Fibroblast of peridontal ligament (primary cell): Measurements from ENCODE around the gene ZCCHC7.
A peak's percentile ranks its signal among the peaks of the same experiment; 100 is the strongest.
"Not testable (repeated sequence)": the region's sequence is repeated elsewhere in the genome, so short reads cannot be mapped to it uniquely, and the experiment has no call there.

Experiments
- DNase-seq: peaks from one replicate; pipeline ENCODE4 v3.0.0-alpha.2; 2010; ENCODE audit errors: extremely low read depth

Gene ZCCHC7

GRCh38 chr9:37251452-37251851 is 131.1 kb downstream of the ZCCHC7 start:
- DNase-seq, result no peak

- DNase-seq, result no peak
Observed at GRCh38 chr9:37253377-37253937, 133.1 kb downstream of the ZCCHC7 start.

DNA sequence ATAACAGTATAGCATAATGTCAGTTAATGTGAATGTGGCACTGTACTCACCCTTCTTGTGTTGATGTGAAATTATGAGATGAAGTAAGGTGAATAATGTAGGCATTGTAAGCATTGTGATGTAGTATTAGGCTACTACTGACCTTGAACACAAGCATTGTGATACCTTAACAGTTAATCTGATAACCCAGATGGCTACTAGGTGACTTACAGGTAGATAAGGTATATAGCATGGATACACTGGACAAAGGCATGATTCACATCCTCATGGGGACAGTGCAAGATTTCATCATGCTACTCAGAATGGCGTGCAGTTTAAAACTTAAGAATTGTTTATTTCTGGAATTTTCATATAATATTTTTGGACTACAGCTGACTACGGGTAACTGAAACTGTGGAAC is 134.8 kb downstream of the ZCCHC7 start:
- DNase-seq, result no peak

- DNase-seq, result no peak
Observed at GRCh38 chr9:37255944-37256862, 135.8 kb downstream of the ZCCHC7 start.

GRCh38 chr9:37259951-37260350 is 139.6 kb downstream of the ZCCHC7 start:
- DNase-seq, result no peak

- peak; percentile 47 for DNase-seq
Observed at GRCh38 chr9:37262410-37262809, 142.0 kb downstream of the ZCCHC7 start.

- DNase-seq, result no peak
Observed at GRCh38 chr9:37264539-37264938, 144.2 kb downstream of the ZCCHC7 start.

DNA sequence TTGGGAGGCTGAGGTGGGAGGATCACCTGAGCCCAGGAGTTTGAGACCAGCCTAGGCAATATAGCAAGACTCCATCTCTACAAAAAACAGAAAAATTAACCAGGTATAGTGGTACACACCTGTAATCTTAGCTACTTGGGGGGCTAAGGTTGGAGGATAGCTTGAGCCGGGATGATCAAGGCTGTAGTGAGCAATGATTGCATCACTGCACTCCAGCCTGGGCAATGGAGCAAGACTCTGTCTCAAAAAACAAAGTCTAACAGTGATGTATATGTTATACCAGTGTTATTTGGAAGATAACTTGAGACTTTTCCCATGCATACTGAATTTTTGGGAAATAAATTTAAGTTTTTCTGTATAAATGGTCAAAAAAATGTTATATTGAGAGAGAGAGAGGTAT is 146.3 kb downstream of the ZCCHC7 start:
- no peak for DNase-seq

DNA sequence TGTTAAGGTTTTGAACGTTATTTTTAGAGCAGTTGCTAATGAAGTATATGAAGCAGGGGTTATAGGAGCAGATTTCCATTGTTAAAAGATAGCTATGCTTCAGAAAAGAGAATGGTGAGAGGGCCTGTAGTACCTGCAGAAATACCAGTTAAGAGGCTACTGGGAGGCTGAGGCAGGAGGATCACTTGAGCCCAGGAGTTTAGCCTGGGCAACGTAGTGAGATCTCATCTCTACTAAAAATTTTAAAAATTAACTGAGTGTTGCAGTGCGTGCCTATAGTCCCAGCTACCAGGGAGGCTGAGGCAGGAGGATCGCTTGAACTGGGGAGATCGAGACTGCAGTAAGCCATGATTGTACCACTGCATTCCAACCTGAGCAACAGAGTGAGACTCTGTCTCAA is 148.8 kb downstream of the ZCCHC7 start:
- no peak for DNase-seq

DNA sequence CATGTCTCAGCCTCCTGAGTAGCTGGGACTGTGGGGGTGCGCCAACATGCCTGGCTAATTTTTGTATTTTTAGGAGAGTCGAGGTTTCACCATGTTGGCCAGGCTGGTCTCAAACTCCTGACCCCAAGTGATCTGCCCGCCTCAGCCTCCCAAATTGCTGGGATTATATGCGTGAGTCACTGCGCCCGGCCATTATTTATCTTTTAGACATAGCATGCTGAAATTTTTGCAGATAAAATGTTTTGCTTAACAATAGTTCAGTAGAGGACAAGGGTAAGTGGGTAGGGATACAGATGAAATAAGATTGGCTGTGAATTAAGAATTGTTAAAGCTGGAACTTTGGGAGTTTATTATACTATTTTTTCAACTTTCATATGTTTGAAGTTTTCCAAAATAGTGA is 151.3 kb downstream of the ZCCHC7 start:
- DNase-seq, result no peak

DNA sequence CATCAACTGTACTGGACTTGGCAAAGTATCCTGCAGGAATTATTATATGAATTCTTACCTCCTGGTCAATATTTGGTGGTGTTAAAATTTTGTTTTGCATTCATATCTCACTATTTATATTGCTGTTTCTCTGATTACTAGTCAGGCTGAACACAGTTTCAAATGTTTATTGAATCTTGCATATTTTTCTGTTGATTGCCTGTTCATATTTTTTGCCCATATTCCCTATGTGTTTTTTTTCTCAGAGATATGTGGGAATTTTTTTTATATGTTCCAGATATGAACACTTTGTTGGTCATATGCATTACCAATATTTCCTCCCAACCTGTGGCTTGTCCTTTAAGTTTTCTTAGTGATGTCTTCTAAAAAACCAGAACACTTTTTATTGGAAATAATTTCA is 153.2 kb downstream of the ZCCHC7 start:
- DNase-seq, result no peak

- DNase-seq, result no peak
Observed at GRCh38 chr9:37281541-37281940, 161.2 kb downstream of the ZCCHC7 start.

DNA sequence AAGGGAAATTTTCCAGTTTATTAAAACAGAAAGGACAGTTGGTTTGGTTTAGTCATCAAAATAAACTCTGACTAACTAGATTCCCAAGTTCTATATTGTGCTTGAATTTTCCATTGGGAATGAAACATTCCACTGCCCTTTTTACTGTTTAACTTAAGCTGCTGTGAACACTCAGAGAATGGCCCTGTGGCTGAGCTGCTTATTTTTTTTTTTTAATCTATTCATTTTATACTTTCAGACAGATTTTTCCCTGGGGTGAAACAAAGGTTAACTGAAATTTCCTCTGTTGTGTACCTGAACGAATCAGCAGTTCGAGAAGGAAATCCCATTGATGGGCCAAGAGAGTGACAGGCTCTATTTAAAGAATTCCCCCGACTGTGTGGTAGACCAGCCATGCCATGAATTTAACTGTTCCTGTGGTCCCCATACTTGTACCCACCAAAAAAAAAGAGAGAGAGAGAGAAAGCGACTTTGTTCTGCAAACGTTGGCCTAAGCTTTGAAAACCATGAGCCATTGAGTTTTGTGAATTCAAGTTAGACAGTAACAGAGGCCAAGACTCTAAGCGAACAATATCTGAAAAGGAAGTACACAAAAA is 163.5 kb downstream of the ZCCHC7 start:
- DNase-seq, result peak; percentile 84

DNA sequence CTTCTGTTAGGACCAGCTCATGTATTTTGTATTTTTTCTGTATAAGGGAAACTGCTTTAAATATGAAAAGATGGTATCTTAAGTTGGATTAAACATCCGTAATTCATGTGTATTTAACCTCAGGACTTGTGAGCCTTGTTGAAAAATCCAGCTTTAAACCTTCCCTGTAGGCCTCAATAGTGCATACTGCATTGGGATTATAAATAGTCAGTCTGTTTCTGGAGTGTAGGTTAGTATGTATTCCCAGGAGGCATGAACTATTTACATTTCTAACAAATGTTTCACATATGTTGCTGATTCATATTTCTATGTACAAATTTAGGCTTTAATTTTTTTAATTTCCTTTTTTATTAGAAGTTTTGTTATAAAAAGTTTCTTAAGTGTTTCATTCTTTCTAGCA is 164.3 kb downstream of the ZCCHC7 start:
- DNase-seq, result peak; percentile 64

DNA sequence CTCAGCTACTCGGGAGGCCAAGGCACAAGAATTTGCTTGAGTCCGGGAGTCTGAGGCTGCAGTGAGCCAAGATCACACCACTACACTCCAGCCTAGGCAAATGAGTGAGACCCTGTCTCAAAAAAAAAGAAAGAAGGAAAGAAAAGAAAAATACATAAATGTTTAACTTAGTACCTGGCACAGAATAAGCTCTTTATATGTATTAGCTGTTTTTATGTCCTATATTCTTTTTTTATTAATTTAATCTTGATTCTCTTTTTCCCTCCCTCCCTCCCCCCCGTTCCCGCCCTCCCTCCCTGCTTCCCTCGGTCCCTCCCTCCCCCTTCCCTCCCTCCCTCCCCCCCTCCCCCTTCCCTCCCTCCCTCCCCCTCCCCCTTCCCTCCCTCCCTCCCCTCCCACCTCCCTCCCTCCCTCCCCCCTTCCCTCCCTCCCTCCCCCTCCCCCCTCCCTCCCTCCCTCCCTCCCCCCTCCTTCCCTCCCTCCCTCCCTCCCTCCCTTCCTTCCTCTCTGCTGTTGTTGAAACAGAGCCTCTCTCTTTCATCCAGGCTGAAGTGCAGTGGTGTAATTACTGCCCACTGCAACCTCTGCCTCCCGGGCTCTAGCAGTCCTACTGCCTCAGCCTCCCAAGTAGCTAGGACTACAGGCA is 166.3 kb downstream of the ZCCHC7 start:
- DNase-seq, result no peak

GRCh38 chr9:37287317-37287716 is 166.9 kb downstream of the ZCCHC7 start:
- no peak for DNase-seq

- no peak for DNase-seq
Observed at GRCh38 chr9:37289631-37290030, 169.3 kb downstream of the ZCCHC7 start.

- DNase-seq, result no peak
Observed at GRCh38 chr9:37290366-37290939, 170.1 kb downstream of the ZCCHC7 start.

DNA sequence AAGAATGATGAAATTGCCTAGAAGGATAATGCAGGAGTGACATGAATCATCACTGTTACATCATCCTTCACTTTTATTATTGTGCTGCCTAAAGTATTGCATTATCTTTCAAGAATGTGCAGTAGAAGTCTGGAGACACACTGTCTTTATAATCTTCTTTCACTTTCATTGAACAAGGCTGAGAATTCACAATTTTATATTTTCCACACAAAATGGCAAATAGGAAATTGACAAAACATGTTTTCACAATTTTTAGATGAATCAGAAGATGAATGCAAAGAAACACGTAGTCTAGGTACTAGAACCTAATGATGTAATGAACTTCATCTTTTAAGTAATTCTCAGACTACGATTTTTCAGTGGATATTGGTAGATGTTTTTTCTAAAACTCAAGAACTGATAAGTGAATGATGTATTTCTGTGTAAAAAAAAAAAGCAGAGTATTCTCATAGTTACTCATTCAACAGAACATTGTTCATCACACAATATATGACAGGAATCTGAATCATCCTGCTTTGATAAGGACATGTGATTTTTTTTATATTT is 170.6 kb downstream of the ZCCHC7 start:
- DNase-seq, result peak; percentile 89

GRCh38 chr9:37291612-37292238 is 171.4 kb downstream of the ZCCHC7 start:
- not testable (repeated sequence) for DNase-seq

- DNase-seq, result no peak
Observed at GRCh38 chr9:37292896-37293295, 172.5 kb downstream of the ZCCHC7 start.
